Progenitor cell of endocrine pancreas (in vitro differentiated cells): ENCODE results near the gene FOCAD. TPM values are rescaled to one million over a fixed set of nuclear protein-coding genes. Genes with fewer than 3 reads are reported as not detected.

Experiments used
- DNase-seq: peaks from one replicate; pipeline ENCODE4 v3.0.0; 2021; ENCODE audit warnings: low spot score; ENCODE audit not compliant: unreplicated experiment
- H3K27ac Mint-ChIP-seq: 2 replicates; pipeline ENCODE4 v1.8.0; 2021; ENCODE audit warnings: mild to moderate bottlenecking, moderate library complexity, mixed read lengths
- H3K27me3 Mint-ChIP-seq: 2 replicates; pipeline ENCODE4 v1.8.0; 2021; ENCODE audit warnings: mixed read lengths
- H3K36me3 Mint-ChIP-seq: 2 replicates; pipeline ENCODE4 v1.8.0; 2022; ENCODE audit warnings: mixed read lengths; ENCODE audit not compliant: insufficient read depth
- H3K4me1 Mint-ChIP-seq: 2 replicates; pipeline ENCODE4 v1.8.0; 2021; ENCODE audit warnings: low read depth, mixed read lengths
- H3K4me3 Mint-ChIP-seq: 2 replicates; pipeline ENCODE4 v1.8.0; 2021; ENCODE audit warnings: low read depth, mild to moderate bottlenecking, moderate library complexity, mixed read lengths
- H3K9me3 Mint-ChIP-seq: 2 replicates; pipeline ENCODE4 v1.8.0; 2021; ENCODE audit warnings: low read depth, mixed read lengths
- CTCF ChIP-seq: fragments of 200-600 bp; sonication (generic); IDR thresholded peaks from one replicate; pipeline ENCODE4 v1.5.0; 2021; ENCODE audit warnings: antibody characterized with exemption, mild to moderate bottlenecking; ENCODE audit not compliant: unreplicated experiment
- total RNA-seq: library from RNA; stranded (reverse); gene quantifications from 2 replicates; pipeline ENCODE4 v1.2.1, GENCODE V29; 2021

FOCAD gene
- total RNA-seq, 1 donor from 2014 or later = 68.2 TPM

GRCh38 chr9:20692554-20692953, 8.5 kb downstream of the FOCAD start:
- Mint-ChIP-seq H3K9me3 (no peaks in the 10 kb centered on the region), H3K27ac (peak overlapping the region; percentile 37), H3K27me3 (no peaks in the 10 kb centered on the region), H3K4me3 (no peak overlapping the region), H3K4me1 (peaks cover 17% of the 10 kb centered on the region), H3K36me3 (peaks cover 2% of the 10 kb centered on the region)
- no peak for TF ChIP-seq CTCF
- no peak for DNase-seq

GRCh38 chr9:20693068-20693467, 9.0 kb downstream of the FOCAD start:
- no peak overlapping the region for H3K27ac Mint-ChIP-seq
- H3K4me1 Mint-ChIP-seq = peaks cover 17% of the 10 kb centered on the region
- no peaks in the 10 kb centered on the region for H3K9me3 Mint-ChIP-seq
- no peak overlapping the region for H3K4me3 Mint-ChIP-seq
- peaks cover 2% of the 10 kb centered on the region for H3K36me3 Mint-ChIP-seq
- DNase-seq = no peak
- H3K27me3 Mint-ChIP-seq = no peaks in the 10 kb centered on the region
- no peak for TF ChIP-seq CTCF

- peaks cover 17% of the 10 kb centered on the region for H3K4me1 Mint-ChIP-seq
- H3K27me3 Mint-ChIP-seq = no peaks in the 10 kb centered on the region
- no peak overlapping the region for H3K4me3 Mint-ChIP-seq
- H3K27ac Mint-ChIP-seq = no peak overlapping the region
- H3K9me3 Mint-ChIP-seq = no peaks in the 10 kb centered on the region
- TF ChIP-seq CTCF = no peak
- H3K36me3 Mint-ChIP-seq = peaks cover 2% of the 10 kb centered on the region
- no peak for DNase-seq
Observed at GRCh38 chr9:20694248-20694647, 10.2 kb downstream of the FOCAD start.

- Mint-ChIP-seq H3K27me3 (no peaks in the 10 kb centered on the region), H3K27ac (no peak overlapping the region), H3K4me3 (no peak overlapping the region), H3K36me3 (no peaks in the 10 kb centered on the region), H3K4me1 (peaks cover 24% of the 10 kb centered on the region), H3K9me3 (no peaks in the 10 kb centered on the region)
- no peak for TF ChIP-seq CTCF
- no peak for DNase-seq
Observed at GRCh38 chr9:20697021-20697719, 13.1 kb downstream of the FOCAD start.

- no peak for TF ChIP-seq CTCF
- Mint-ChIP-seq H3K9me3 (no peaks in the 10 kb centered on the region), H3K4me1 (peaks cover 18% of the 10 kb centered on the region), H3K4me3 (no peak overlapping the region), H3K27me3 (no peaks in the 10 kb centered on the region), H3K27ac (no peak overlapping the region), H3K36me3 (no peaks in the 10 kb centered on the region)
- no peak for DNase-seq
Observed at GRCh38 chr9:20698782-20699181, 14.7 kb downstream of the FOCAD start.
